GM19438 (cell line): ENCODE data around the gene ADAMTSL5.
"Not testable (repeated sequence)": the region's sequence is repeated elsewhere in the genome, so short reads cannot be mapped to it uniquely, and the experiment has no call there.

Experiments
- ATAC-seq: cut with Tn5 transposase; IDR thresholded peaks from one replicate; pipeline ENCODE4 v1.9.1; 2021; ENCODE audit warnings: low read depth; ENCODE audit not compliant: unreplicated experiment

The ADAMTSL5 gene

GRCh38 chr19:1499231-1499630 is 13.6 kb downstream of the ADAMTSL5 start:
- not testable (repeated sequence) for ATAC-seq

GRCh38 chr19:1497578-1498235 is 15.1 kb downstream of the ADAMTSL5 start:
- ATAC-seq: no peak

- ATAC-seq: no peak
These were observed 15.9 kb downstream of the ADAMTSL5 start for GRCh38 chr19:1496714-1497577.

GRCh38 chr19:1495799-1496713 is 16.8 kb downstream of the ADAMTSL5 start:
- ATAC-seq: no peak

- ATAC-seq: no peak
These were observed 17.6 kb downstream of the ADAMTSL5 start for GRCh38 chr19:1495051-1495798.

GRCh38 chr19:1494115-1494815 is 18.6 kb downstream of the ADAMTSL5 start:
- no peak for ATAC-seq

GRCh38 chr19:1492474-1493006 is 20.3 kb downstream of the ADAMTSL5 start:
- ATAC-seq: no peak

GRCh38 chr19:1491849-1492170 is 21.0 kb downstream of the ADAMTSL5 start:
- no peak for ATAC-seq

GRCh38 chr19:1491114-1491848 is 21.5 kb downstream of the ADAMTSL5 start, which contains the start of gene REEP6:
TSS of gene REEP6 (plus strand) at chr19:1491181. CDS start at chr19:1491270, 89 bp downstream.
- ATAC-seq: no peak

- peak; percentile 82 for ATAC-seq
These were observed 22.3 kb downstream of the ADAMTSL5 start, which contains the start of gene PCSK4 for GRCh38 chr19:1490311-1491113. TSS of gene PCSK4 (minus strand) at chr19:1490350. CDS start at chr19:1490346, 4 bp downstream.

- no peak for ATAC-seq
These were observed 23.1 kb downstream of the ADAMTSL5 start for GRCh38 chr19:1489463-1490310.

GRCh38 chr19:1488282-1488601 is 24.6 kb downstream of the ADAMTSL5 start:
- no peak for ATAC-seq

GRCh38 chr19:1487576-1488281 is 25.1 kb downstream of the ADAMTSL5 start:
- ATAC-seq: no peak

GRCh38 chr19:1486720-1487575 is 25.9 kb downstream of the ADAMTSL5 start:
- ATAC-seq: no peak

GRCh38 chr19:1483979-1484428 is 28.8 kb downstream of the ADAMTSL5 start:
- no peak for ATAC-seq
